SIG-M5 (cell line): Measurements from ENCODE around the gene DOK5.

Experiments used
- DNase-seq: peaks from one replicate; lab custom pipeline; 2025; lab: John Stamatoyannopoulos, UW

The DOK5 gene

GRCh38 chr20:54560357-54560756, 85.0 kb downstream of the DOK5 start:
- no peak for DNase-seq

GRCh38 chr20:54565255-54565654, 89.9 kb downstream of the DOK5 start:
- DNase-seq: no peak

GRCh38 chr20:54566031-54566688, 90.8 kb downstream of the DOK5 start:
- no peak for DNase-seq

- DNase-seq: no peak
Observed at GRCh38 chr20:54570561-54570960, 95.2 kb downstream of the DOK5 start.

- no peak for DNase-seq
Observed at GRCh38 chr20:54572665-54573435, 97.5 kb downstream of the DOK5 start.

GRCh38 chr20:54573838-54574237, 98.4 kb downstream of the DOK5 start:
- no peak for DNase-seq

- no peak for DNase-seq
Observed at GRCh38 chr20:54576518-54576917, 101.1 kb downstream of the DOK5 start.

- no peak for DNase-seq
Observed at GRCh38 chr20:54577637-54578036, 102.2 kb downstream of the DOK5 start.

GRCh38 chr20:54585217-54585616, 109.8 kb downstream of the DOK5 start:
- DNase-seq: no peak

GRCh38 chr20:54587408-54587807, 112.0 kb downstream of the DOK5 start:
- DNase-seq: no peak

GRCh38 chr20:54589402-54590030, 114.1 kb downstream of the DOK5 start:
- no peak for DNase-seq

GRCh38 chr20:54590856-54591255, 115.5 kb downstream of the DOK5 start:
- no peak for DNase-seq

- DNase-seq: no peak
Observed at GRCh38 chr20:54596651-54597050, 121.3 kb downstream of the DOK5 start.

GRCh38 chr20:54598352-54598751, 123.0 kb downstream of the DOK5 start:
- DNase-seq: no peak

- DNase-seq: no peak
Observed at GRCh38 chr20:54600634-54601033, 125.2 kb downstream of the DOK5 start.

- DNase-seq: no peak
Observed at GRCh38 chr20:54601831-54602515, 126.6 kb downstream of the DOK5 start.

GRCh38 chr20:54605319-54605718, 129.9 kb downstream of the DOK5 start:
- no peak for DNase-seq

GRCh38 chr20:54606380-54606779, 131.0 kb downstream of the DOK5 start:
- DNase-seq: peak; percentile 16

GRCh38 chr20:54608039-54608745, 132.8 kb downstream of the DOK5 start:
- no peak for DNase-seq

- no peak for DNase-seq
Observed at GRCh38 chr20:54608943-54609342, 133.6 kb downstream of the DOK5 start.

- no peak for DNase-seq
Observed at GRCh38 chr20:54611708-54612412, 136.5 kb downstream of the DOK5 start.
